Measurements from ENCODE around the gene PLCB3. TPM values are rescaled to one million over a fixed set of nuclear protein-coding genes. Genes with fewer than 3 reads are reported as not detected.

The PLCB3 gene
- total and polyA plus RNA-seq, 2 experiments from 2014 or later: 28.1 to 103 TPM

- no peak overlapping the region for H3K27ac ChIP-seq (ENCODE audit: low read depth)
- DNase-seq (ENCODE audit: low spot score) (no peak), ATAC-seq (no peak; the same call in 2 of the 3 replicates)
- H3K27me3 ChIP-seq (ENCODE audit: insufficient read depth): no peaks in the 10 kb centered on the region
- peaks cover 39% of the 10 kb centered on the region for H3K4me1 Mint-ChIP-seq
- peaks cover 33% of the 10 kb centered on the region for H3F3A ChIP-seq (replicated peaks; ENCODE audit: low read depth)
- H3K79me2 ChIP-seq (replicated peaks; ENCODE audit: insufficient read depth): peaks cover 19% of the 10 kb centered on the region
- peak overlapping the region; percentile 94 for H3K4me3 ChIP-seq
- TF ChIP-seq ZNF114 (CRISPR knock-in tag; IDR thresholded peaks at IDR 0.05) (no peak), EZH2phosphoT487 (IDR thresholded peaks at IDR 0.05; ENCODE audit: unreplicated experiment) (no peak), CTCF (conservative IDR thresholded peaks at IDR 0.05; ENCODE audit: low read depth in 2 of 2) (no peak)
- no peaks in the 10 kb centered on the region; the same call in none of the 2 replicates for H4K20me1 ChIP-seq (replicated peaks; ENCODE audit: insufficient read depth)
- H3K36me3 Mint-ChIP-seq (ENCODE audit: low read depth): peaks cover 15% of the 10 kb centered on the region
- no peaks in the 10 kb centered on the region for H3K9me3 Mint-ChIP-seq
- peak overlapping the region; percentile 92 for H3K4me3 Mint-ChIP-seq
- H3K27ac Mint-ChIP-seq: peak overlapping the region; percentile 69; the same call in 1 of the 2 replicates
- H3K4me1 ChIP-seq (ENCODE audit: insufficient read depth): peaks cover 32% of the 10 kb centered on the region
- H3K9me2 ChIP-seq (ENCODE audit: insufficient read depth): no peaks in the 10 kb centered on the region
- H3K27me3 Mint-ChIP-seq (ENCODE audit: insufficient read depth, low read depth, poor library complexity): peaks cover 28% of the 10 kb centered on the region
- H3K4me2 ChIP-seq: peak overlapping the region; percentile 98
- no peak overlapping the region for H2AFZ ChIP-seq
- H3K36me3 ChIP-seq (ENCODE audit: insufficient read depth): 0 out of 2 replicates have a peak, but pooled peaks cover 4% of the 10 kb centered on the region
Measured at GRCh38 chr11:64251753-64252002, 348 bp downstream of the PLCB3 start.

- peaks cover 30% of the 10 kb centered on the region for H3F3A ChIP-seq (replicated peaks; ENCODE audit: low read depth)
- Mint-ChIP-seq H3K27me3 (ENCODE audit: insufficient read depth, low read depth, poor library complexity) (peaks cover 28% of the 10 kb centered on the region), H3K4me1 (peaks cover 39% of the 10 kb centered on the region), H3K4me3 (peak overlapping the region; percentile 92), H3K36me3 (ENCODE audit: low read depth) (peaks cover 16% of the 10 kb centered on the region), H3K27ac (peak overlapping the region; percentile 69; the same call in 1 of the 2 replicates), H3K9me3 (no peaks in the 10 kb centered on the region)
- no peak overlapping the region for H2AFZ ChIP-seq
- DNase-seq (ENCODE audit: low spot score) (peak; percentile 66), ATAC-seq (peak; percentile 14)
- H3K4me1 ChIP-seq (ENCODE audit: insufficient read depth): peaks cover 32% of the 10 kb centered on the region
- H3K79me2 ChIP-seq (replicated peaks; ENCODE audit: insufficient read depth): peaks cover 19% of the 10 kb centered on the region
- H3K4me3 ChIP-seq: peak overlapping the region; percentile 94
- no peaks in the 10 kb centered on the region for H3K9me2 ChIP-seq (ENCODE audit: insufficient read depth)
- no peaks in the 10 kb centered on the region for H3K27me3 ChIP-seq (ENCODE audit: insufficient read depth)
- no peaks in the 10 kb centered on the region; the same call in none of the 2 replicates for H4K20me1 ChIP-seq (replicated peaks; ENCODE audit: insufficient read depth)
- 0 out of 2 replicates have a peak, but pooled peaks cover 5% of the 10 kb centered on the region for H3K36me3 ChIP-seq (ENCODE audit: insufficient read depth)
- H3K4me2 ChIP-seq: peak overlapping the region; percentile 98
- H3K27ac ChIP-seq (ENCODE audit: low read depth): peak overlapping the region; percentile 59; the same call in 1 of the 2 replicates
- TF ChIP-seq CREB1 (CRISPR knock-in tag; IDR thresholded peaks at IDR 0.05; ENCODE audit: low read depth): 0 out of 2 replicates have a peak, but pooled peaks have one; percentile 3
- TF ChIP-seq ETS1 (IDR thresholded peaks at IDR 0.05): no peak
- no peak for TF ChIP-seq EZH2 (IDR thresholded peaks at IDR 0.05; ENCODE audit: low read depth, unreplicated experiment)
- no peak for TF ChIP-seq STAT1 (IDR thresholded peaks at IDR 0.05; ENCODE audit: unreplicated experiment)
- TF ChIP-seq ZNF462 (CRISPR knock-in tag; IDR thresholded peaks at IDR 0.05): no peak
- TF ChIP-seq CTCF (conservative IDR thresholded peaks at IDR 0.05; ENCODE audit: low read depth in 2 of 2): peak; percentile 48 to 52
Measured at GRCh38 chr11:64252003-64252872, 908 bp downstream of the PLCB3 start.
